ENCODE results near the gene ACSS3. TPM values are rescaled to one million over a fixed set of nuclear protein-coding genes. Genes with fewer than 3 reads are reported as not detected.

ACSS3 gene
- polyA plus RNA-seq, 1 of the 3 experiments (the other 2 are of a cell fraction) = 0.02 TPM

DNA sequence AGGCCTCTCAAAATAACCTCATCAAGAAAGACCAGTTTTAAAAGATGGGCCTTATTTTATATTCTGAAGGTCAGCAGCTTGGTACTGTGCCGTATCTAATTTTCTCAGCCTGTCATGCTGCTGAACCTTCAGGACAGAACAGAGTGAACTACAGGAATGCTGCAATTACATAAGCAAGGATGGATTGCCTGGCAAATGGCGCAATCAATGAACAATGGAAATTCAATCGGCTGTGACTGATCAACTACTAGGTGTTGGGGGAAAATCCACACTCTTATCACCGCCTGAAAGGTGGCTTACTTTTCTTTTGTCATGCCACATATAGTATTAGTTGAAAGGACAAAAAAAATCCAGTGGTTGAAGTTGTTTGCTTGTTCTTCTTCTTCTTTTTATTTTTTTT lies 8.5 kb downstream of the ACSS3 start (continued):
- TF ChIP-seq, protein P1, sequence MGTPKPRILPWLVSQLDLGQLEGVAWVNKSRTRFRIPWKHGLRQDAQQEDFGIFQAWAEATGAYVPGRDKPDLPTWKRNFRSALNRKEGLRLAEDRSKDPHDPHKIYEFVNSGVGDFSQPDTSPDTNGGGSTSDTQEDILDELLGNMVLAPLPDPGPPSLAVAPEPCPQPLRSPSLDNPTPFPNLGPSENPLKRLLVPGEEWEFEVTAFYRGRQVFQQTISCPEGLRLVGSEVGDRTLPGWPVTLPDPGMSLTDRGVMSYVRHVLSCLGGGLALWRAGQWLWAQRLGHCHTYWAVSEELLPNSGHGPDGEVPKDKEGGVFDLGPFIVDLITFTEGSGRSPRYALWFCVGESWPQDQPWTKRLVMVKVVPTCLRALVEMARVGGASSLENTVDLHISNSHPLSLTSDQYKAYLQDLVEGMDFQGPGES (IDR thresholded peaks at IDR 0.05; ENCODE audit: low read depth, low read length) = no peak
- TF ChIP-seq POLR2AphosphoS5 (IDR thresholded peaks at IDR 0.05; ENCODE audit: low read depth, low read length) (no peak), FOSL2 (IDR thresholded peaks at IDR 0.05; ENCODE audit: borderline replicate concordance, low read depth) (no peak)
- TF ChIP-seq, protein P2, sequence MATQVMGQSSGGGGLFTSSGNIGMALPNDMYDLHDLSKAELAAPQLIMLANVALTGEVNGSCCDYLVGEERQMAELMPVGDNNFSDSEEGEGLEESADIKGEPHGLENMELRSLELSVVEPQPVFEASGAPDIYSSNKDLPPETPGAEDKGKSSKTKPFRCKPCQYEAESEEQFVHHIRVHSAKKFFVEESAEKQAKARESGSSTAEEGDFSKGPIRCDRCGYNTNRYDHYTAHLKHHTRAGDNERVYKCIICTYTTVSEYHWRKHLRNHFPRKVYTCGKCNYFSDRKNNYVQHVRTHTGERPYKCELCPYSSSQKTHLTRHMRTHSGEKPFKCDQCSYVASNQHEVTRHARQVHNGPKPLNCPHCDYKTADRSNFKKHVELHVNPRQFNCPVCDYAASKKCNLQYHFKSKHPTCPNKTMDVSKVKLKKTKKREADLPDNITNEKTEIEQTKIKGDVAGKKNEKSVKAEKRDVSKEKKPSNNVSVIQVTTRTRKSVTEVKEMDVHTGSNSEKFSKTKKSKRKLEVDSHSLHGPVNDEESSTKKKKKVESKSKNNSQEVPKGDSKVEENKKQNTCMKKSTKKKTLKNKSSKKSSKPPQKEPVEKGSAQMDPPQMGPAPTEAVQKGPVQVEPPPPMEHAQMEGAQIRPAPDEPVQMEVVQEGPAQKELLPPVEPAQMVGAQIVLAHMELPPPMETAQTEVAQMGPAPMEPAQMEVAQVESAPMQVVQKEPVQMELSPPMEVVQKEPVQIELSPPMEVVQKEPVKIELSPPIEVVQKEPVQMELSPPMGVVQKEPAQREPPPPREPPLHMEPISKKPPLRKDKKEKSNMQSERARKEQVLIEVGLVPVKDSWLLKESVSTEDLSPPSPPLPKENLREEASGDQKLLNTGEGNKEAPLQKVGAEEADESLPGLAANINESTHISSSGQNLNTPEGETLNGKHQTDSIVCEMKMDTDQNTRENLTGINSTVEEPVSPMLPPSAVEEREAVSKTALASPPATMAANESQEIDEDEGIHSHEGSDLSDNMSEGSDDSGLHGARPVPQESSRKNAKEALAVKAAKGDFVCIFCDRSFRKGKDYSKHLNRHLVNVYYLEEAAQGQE (IDR thresholded peaks at IDR 0.05; ENCODE audit: low read depth, low read length) = no peak

DNA sequence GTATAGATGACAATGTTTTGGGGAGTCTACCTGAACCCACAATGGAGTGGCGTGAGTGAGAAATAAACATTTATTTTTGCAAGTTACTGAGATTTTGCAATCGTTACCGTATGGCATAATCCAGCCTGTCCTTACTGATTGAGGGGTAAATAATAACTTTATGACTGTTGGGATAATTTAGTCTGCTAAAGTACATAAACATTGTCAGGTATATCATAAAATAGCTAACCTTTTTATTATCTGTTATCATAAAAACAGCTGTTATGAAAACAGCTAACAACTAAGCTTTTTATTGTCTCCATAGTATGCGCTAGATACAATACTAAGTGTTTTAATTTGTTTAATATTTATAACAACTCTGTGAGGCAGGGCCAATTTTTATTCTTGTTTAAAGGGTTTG lies 10.3 kb downstream of the ACSS3 start:
- no peak overlapping the region for H3K9ac ChIP-seq
- no peaks in the 10 kb centered on the region for H3K36me3 ChIP-seq (replicated peaks in 1 of 2; ENCODE audit: control insufficient read depth in 1 of 2, insufficient read depth in 2 of 2, low read length in 1 of 2)
- no peaks in the 10 kb centered on the region for H3K4me1 ChIP-seq (ENCODE audit: control insufficient read depth in 1 of 2, insufficient read depth in 2 of 2, low read depth in 1 of 2, low read length in 1 of 2)
- H3F3A ChIP-seq (replicated peaks; ENCODE audit: insufficient read depth) = no peaks in the 10 kb centered on the region
- no peaks in the 10 kb centered on the region for H4K20me1 ChIP-seq (ENCODE audit: insufficient read depth)
- no peak overlapping the region for H3K4me2 ChIP-seq
- no peaks in the 10 kb centered on the region for H3K9me3 ChIP-seq
- ChIA-PET CTCF (no interaction called here), POLR2A (no interaction called here)
- no peaks in the 10 kb centered on the region for H3K79me2 ChIP-seq (ENCODE audit: insufficient read depth)
- H3K4me3 ChIP-seq (ENCODE audit: low read depth in 2 of 2, low read length in 1 of 2) = no peak overlapping the region
- no peaks in the 10 kb centered on the region for H3K9me2 ChIP-seq
- H2AFZ ChIP-seq (ENCODE audit: low read depth) = no peak overlapping the region
- no peak overlapping the region for H3K27ac ChIP-seq (ENCODE audit: low read depth in 2 of 2, low read length in 1 of 2)
- TF ChIP-seq, protein P3, sequence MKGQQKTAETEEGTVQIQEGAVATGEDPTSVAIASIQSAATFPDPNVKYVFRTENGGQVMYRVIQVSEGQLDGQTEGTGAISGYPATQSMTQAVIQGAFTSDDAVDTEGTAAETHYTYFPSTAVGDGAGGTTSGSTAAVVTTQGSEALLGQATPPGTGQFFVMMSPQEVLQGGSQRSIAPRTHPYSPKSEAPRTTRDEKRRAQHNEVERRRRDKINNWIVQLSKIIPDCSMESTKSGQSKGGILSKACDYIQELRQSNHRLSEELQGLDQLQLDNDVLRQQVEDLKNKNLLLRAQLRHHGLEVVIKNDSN (IDR thresholded peaks at IDR 0.05; ENCODE audit: borderline replicate concordance, low read depth) = no peak
- TF ChIP-seq SMC3 (IDR thresholded peaks at IDR 0.05; ENCODE audit: low read depth, low read length) (no peak), POLR2AphosphoS5 (IDR thresholded peaks at IDR 0.05; ENCODE audit: low read depth, low read length) (no peak), NRF1 (IDR thresholded peaks at IDR 0.05; ENCODE audit: low read depth, low read length) (no peak), EP300 (IDR thresholded peaks at IDR 0.05; ENCODE audit: borderline replicate concordance in 1 of 2, low read depth in 1 of 2, low read length in 1 of 2) (no peak), ELF1 (IDR thresholded peaks at IDR 0.05) (no peak), GATA2 (CRISPR knock-in tag; IDR thresholded peaks at IDR 0.05) (no peak), RAD21 (IDR thresholded peaks at IDR 0.05; ENCODE audit: low read length) (no peak), TEAD4 (IDR thresholded peaks at IDR 0.05; ENCODE audit: borderline replicate concordance, insufficient read depth) (no peak), MEF2A (IDR thresholded peaks at IDR 0.05; ENCODE audit: borderline replicate concordance, low read depth) (no peak), GABPA (IDR thresholded peaks at IDR 0.05; ENCODE audit: low read depth) (no peak), NFIC (IDR thresholded peaks at IDR 0.05; ENCODE audit: borderline replicate concordance) (no peak), YY1 (IDR thresholded peaks at IDR 0.05; ENCODE audit: low read depth) (no peak), JUND (IDR thresholded peaks at IDR 0.05) (no peak), TAF1 (IDR thresholded peaks at IDR 0.05; ENCODE audit: borderline replicate concordance, low read depth, low read length) (no peak)
- TF ChIP-seq, protein P4, sequence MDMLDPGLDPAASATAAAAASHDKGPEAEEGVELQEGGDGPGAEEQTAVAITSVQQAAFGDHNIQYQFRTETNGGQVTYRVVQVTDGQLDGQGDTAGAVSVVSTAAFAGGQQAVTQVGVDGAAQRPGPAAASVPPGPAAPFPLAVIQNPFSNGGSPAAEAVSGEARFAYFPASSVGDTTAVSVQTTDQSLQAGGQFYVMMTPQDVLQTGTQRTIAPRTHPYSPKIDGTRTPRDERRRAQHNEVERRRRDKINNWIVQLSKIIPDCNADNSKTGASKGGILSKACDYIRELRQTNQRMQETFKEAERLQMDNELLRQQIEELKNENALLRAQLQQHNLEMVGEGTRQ (IDR thresholded peaks at IDR 0.05; ENCODE audit: borderline replicate concordance, low read depth, low read length) = no peak
- TF ChIP-seq, protein P1 (IDR thresholded peaks at IDR 0.05; ENCODE audit: low read depth, low read length) = no peak
- TF ChIP-seq, protein P5, sequence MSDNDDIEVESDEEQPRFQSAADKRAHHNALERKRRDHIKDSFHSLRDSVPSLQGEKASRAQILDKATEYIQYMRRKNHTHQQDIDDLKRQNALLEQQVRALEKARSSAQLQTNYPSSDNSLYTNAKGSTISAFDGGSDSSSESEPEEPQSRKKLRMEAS (IDR thresholded peaks at IDR 0.05; ENCODE audit: low read depth) = no peak
- TF ChIP-seq, protein P6, sequence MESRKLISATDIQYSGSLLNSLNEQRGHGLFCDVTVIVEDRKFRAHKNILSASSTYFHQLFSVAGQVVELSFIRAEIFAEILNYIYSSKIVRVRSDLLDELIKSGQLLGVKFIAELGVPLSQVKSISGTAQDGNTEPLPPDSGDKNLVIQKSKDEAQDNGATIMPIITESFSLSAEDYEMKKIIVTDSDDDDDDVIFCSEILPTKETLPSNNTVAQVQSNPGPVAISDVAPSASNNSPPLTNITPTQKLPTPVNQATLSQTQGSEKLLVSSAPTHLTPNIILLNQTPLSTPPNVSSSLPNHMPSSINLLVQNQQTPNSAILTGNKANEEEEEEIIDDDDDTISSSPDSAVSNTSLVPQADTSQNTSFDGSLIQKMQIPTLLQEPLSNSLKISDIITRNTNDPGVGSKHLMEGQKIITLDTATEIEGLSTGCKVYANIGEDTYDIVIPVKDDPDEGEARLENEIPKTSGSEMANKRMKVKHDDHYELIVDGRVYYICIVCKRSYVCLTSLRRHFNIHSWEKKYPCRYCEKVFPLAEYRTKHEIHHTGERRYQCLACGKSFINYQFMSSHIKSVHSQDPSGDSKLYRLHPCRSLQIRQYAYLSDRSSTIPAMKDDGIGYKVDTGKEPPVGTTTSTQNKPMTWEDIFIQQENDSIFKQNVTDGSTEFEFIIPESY (IDR thresholded peaks at IDR 0.05; ENCODE audit: borderline replicate concordance, low read depth) = no peak
- WGBS (ENCODE audit: low lambda C conversion rate) = 37% methylated on average over 4 of the region's 4 CpGs
- no peak for DNase-seq
- no peaks in the 10 kb centered on the region for H3K27me3 ChIP-seq (ENCODE audit: insufficient read depth)
